H1 (cell line): Measurements from ENCODE around the gene PRRT2. TPM values are rescaled to one million over a fixed set of nuclear protein-coding genes. Genes with fewer than 3 reads are reported as not detected.

Experiments used
- CTCF ChIA-PET: fragments of 300-600 bp; sonication (Branson Sonifier 250); formaldehyde crosslinking; loops from one replicate; lab custom pipeline; 2021; ENCODE audit not compliant: partially characterized antibody; lab: Charles Lee
- POLR2A ChIA-PET: fragments of 300-600 bp; sonication (Branson Sonifier 250); formaldehyde crosslinking; loops from one replicate; lab custom pipeline; 2021; ENCODE audit warnings: inconsistent platforms; ENCODE audit not compliant: partially characterized antibody; lab: Charles Lee
- DNase-seq, 2 experiments: peaks; one replicate each; pipeline versions ENCODE4 v3.0.0 to v3.0.0-alpha.2; 2010 to 2022; ENCODE audit warnings: low spot score in 2 of 2, low read depth in 1 of 2, mixed read lengths in 1 of 2
- FAIRE-seq: peaks from 2 replicates; lab custom pipeline; 2011; peaks lifted over from hg19 to GRCh38; lab: Jason Lieb, UNC
- H2AFZ ChIP-seq: 2 replicates; pipeline ENCODE4 v1.8.1; 2012; ENCODE audit warnings: low read length, inconsistent platforms
- H2AK5ac ChIP-seq: 2 replicates; pipeline ENCODE4 v1.6.1; 2013; ENCODE audit warnings: low read depth, low read length
- H2BK120ac ChIP-seq: replicated peaks from 2 replicates; pipeline ENCODE3; 2013; ENCODE audit warnings: low read depth, low read length, inconsistent platforms
- H2BK12ac ChIP-seq: 2 replicates; pipeline ENCODE4 v1.6.1; 2013; ENCODE audit warnings: low read depth, low read length
- H2BK15ac ChIP-seq: 2 replicates; pipeline ENCODE4 v1.6.1; 2013; ENCODE audit warnings: low read length
- H2BK20ac ChIP-seq: 2 replicates; pipeline ENCODE4 v1.6.1; 2013; ENCODE audit warnings: low read length
- H2BK5ac ChIP-seq: 2 replicates; pipeline ENCODE4 v1.6.1; 2013; ENCODE audit warnings: low read depth, low read length
- H3K14ac ChIP-seq: 2 replicates; pipeline ENCODE4 v1.6.1; 2013; ENCODE audit warnings: inconsistent platforms; ENCODE audit not compliant: insufficient read length
- H3K18ac ChIP-seq: 2 replicates; pipeline ENCODE4 v1.6.1; 2013; ENCODE audit warnings: low read length; ENCODE audit errors: extremely low read depth
- H3K23ac ChIP-seq: 2 replicates; pipeline ENCODE4 v1.6.1; 2013; ENCODE audit warnings: inconsistent platforms; ENCODE audit not compliant: insufficient read length
- H3K23me2 ChIP-seq: 2 replicates; pipeline ENCODE4 v1.6.1; 2013; ENCODE audit warnings: low read depth, low read length
- H3K27ac ChIP-seq: 2 replicates; pipeline ENCODE4 v1.6.1; 2011; ENCODE audit warnings: low read depth, low read length, inconsistent platforms
- H3K27me3 ChIP-seq, 4 experiments: replicated peaks in 1 of 4; 1 replicate in 1 of 4; 2 replicates in 3 of 4; pipeline versions ENCODE4 v1.6.1 to v1.8.1; 2011 to 2013; ENCODE audit warnings: low read length in 3 of 4, mild to moderate bottlenecking in 3 of 4, inconsistent platforms in 2 of 4, mixed read lengths in 2 of 4, moderate library complexity in 1 of 4; ENCODE audit not compliant: control insufficient read depth in 3 of 4, insufficient read depth in 3 of 4; ENCODE audit errors: extremely low read depth in 1 of 4
- H3K36me3 ChIP-seq, 4 experiments: 2 replicates each; pipeline versions ENCODE4 v1.6.1 to v1.8.1; 2011 to 2013; ENCODE audit warnings: mild to moderate bottlenecking in 4 of 4, low read length in 3 of 4, moderate library complexity in 2 of 4, control low read depth in 1 of 4, inconsistent platforms in 1 of 4; ENCODE audit not compliant: insufficient read depth in 4 of 4, control insufficient read depth in 2 of 4
- H3K4ac ChIP-seq: replicated peaks from 2 replicates; pipeline ENCODE3; 2013; ENCODE audit warnings: low read length, low read depth, mixed read lengths, inconsistent platforms; ENCODE audit not compliant: insufficient read length
- H3K4me1 ChIP-seq, 4 experiments: replicated peaks in 1 of 4; 1 replicate in 1 of 4; 2 replicates in 3 of 4; pipeline versions ENCODE4 v1.6.1 to v1.8.1; 2011 to 2013; ENCODE audit warnings: low read length in 3 of 4, inconsistent platforms in 2 of 4, mixed read lengths in 1 of 4; ENCODE audit not compliant: insufficient read depth in 4 of 4, control insufficient read depth in 3 of 4
- H3K4me2 ChIP-seq, 2 experiments: 2 replicates each; pipeline versions ENCODE4 v1.6.1 to v1.8.1; 2011 to 2013; ENCODE audit warnings: low read depth in 2 of 2, low read length in 2 of 2, control low read depth in 1 of 2, inconsistent platforms in 1 of 2, mild to moderate bottlenecking in 1 of 2; ENCODE audit not compliant: insufficient read depth in 1 of 2
- H3K4me3 ChIP-seq, 4 experiments: fragments of 200-600, 300-600 bp in 1 of 4; sonication (generic), shearing (Covaris generic), sonication (Bioruptor Twin) in 1 of 4; 2 replicates each; pipeline versions ENCODE4 v1.5.1 to v1.8.1; 2011 to 2016; ENCODE audit warnings: low read length in 4 of 4, low read depth in 3 of 4, control low read depth in 2 of 4, inconsistent platforms in 2 of 4, mild to moderate bottlenecking in 2 of 4, mixed read lengths in 1 of 4, moderate library complexity in 1 of 4; ENCODE audit not compliant: insufficient read depth in 2 of 4; ENCODE audit errors: extremely low read depth in 1 of 4
- H3K56ac ChIP-seq: replicated peaks from 2 replicates; pipeline ENCODE3; 2013; ENCODE audit warnings: low read depth, mild to moderate bottlenecking, mixed read lengths, low read length, inconsistent platforms; ENCODE audit not compliant: insufficient read length
- H3K79me1 ChIP-seq: 2 replicates; pipeline ENCODE4 v1.6.1; 2013; ENCODE audit warnings: low read depth, low read length, control low read depth
- H3K79me2 ChIP-seq, 2 experiments: 2 replicates each; pipeline versions ENCODE4 v1.6.1 to v1.8.1; 2012 to 2013; ENCODE audit warnings: low read length in 2 of 2, mild to moderate bottlenecking in 2 of 2, inconsistent platforms in 1 of 2; ENCODE audit not compliant: insufficient read depth in 2 of 2, control insufficient read depth in 1 of 2
- H3K9ac ChIP-seq, 4 experiments: replicated peaks in 1 of 4; 1 replicate in 1 of 4; 2 replicates in 3 of 4; pipeline versions ENCODE4 v1.6.1 to v1.8.1; 2011 to 2013; ENCODE audit warnings: low read depth in 3 of 4, low read length in 3 of 4, control low read depth in 2 of 4, mild to moderate bottlenecking in 2 of 4, moderate library complexity in 2 of 4, inconsistent platforms in 1 of 4; ENCODE audit errors: extremely low read depth in 1 of 4
- H3K9me3 ChIP-seq, 2 experiments: 2 replicates each; pipeline versions ENCODE4 v1.6.1 to v1.8.1; 2012 to 2013; ENCODE audit warnings: mild to moderate bottlenecking in 2 of 2, moderate library complexity in 2 of 2, control low read depth in 1 of 2, inconsistent platforms in 1 of 2, low read depth in 1 of 2, low read length in 1 of 2, mixed read lengths in 1 of 2; ENCODE audit not compliant: insufficient read depth in 2 of 2
- H4K20me1 ChIP-seq, 2 experiments: replicated peaks in 1 of 2; 2 replicates each; pipeline versions ENCODE3 to v1.8.1; 2011 to 2013; ENCODE audit warnings: inconsistent platforms in 2 of 2, low read length in 2 of 2, mild to moderate bottlenecking in 1 of 2; ENCODE audit not compliant: insufficient read depth in 2 of 2, control insufficient read depth in 1 of 2
- H4K5ac ChIP-seq: 2 replicates; pipeline ENCODE4 v1.6.1; 2013; ENCODE audit warnings: low read length, low read depth, mixed read lengths, inconsistent platforms; ENCODE audit not compliant: insufficient read length
- H4K8ac ChIP-seq: 2 replicates; pipeline ENCODE4 v1.8.0; 2013; ENCODE audit warnings: mild to moderate bottlenecking, moderate library complexity, low read length, inconsistent platforms; ENCODE audit not compliant: insufficient read depth; ENCODE audit errors: extremely low read depth
- H4K91ac ChIP-seq: replicated peaks from 2 replicates; pipeline ENCODE3; 2013; ENCODE audit warnings: low read length, mixed read lengths, inconsistent platforms; ENCODE audit not compliant: insufficient read length
- POLR2A ChIP-seq, 2 experiments: IDR thresholded peaks; 1 replicate in 1 of 2; 2 replicates in 1 of 2; pipeline ENCODE4 v1.6.1; 2011; ENCODE audit warnings: low read depth in 2 of 2, low read length in 2 of 2, mild to moderate bottlenecking in 2 of 2; ENCODE audit errors: control extremely low read depth in 1 of 2
- TCF12 ChIP-seq: IDR thresholded peaks from 2 replicates; pipeline ENCODE4 v1.6.1; 2011; ENCODE audit warnings: low read depth, mild to moderate bottlenecking, low read length
- WGBS, 2 experiments: shearing (Covaris generic) in 1 of 2; methylation state at CpG; one replicate each; pipeline versions ENCODE4 v1.1.6 to v1.1.7; 2013 to 2015; ENCODE audit warnings: low lambda C conversion rate in 2 of 2, mixed read lengths in 2 of 2, inconsistent platforms in 1 of 2, low coverage in 1 of 2, missing lambda C conversion rate in 1 of 2; ENCODE audit not compliant: insufficient replicate concordance in 2 of 2, insufficient coverage in 1 of 2, insufficient read length in 1 of 2; ENCODE audit errors: extremely low coverage in 1 of 2, missing lambda C conversion rate in 1 of 2; 5-methylcytosine and 5-hydroxymethylcytosine counted together
- polyA plus RNA-seq, 7 experiments: library from polyadenylated mRNA; depleted of rRNA in 3 of 7; stranded (reverse) in 5 of 7; unstranded in 2 of 7; fragments of >200 nt in 5 of 7; fragments of 200-250 nt in 2 of 7; gene quantifications; 1 replicate in 5 of 7; 2 replicates in 1 of 7; 4 replicates in 1 of 7; pipeline versions ENCODE4 v1.2.1 to v1.2.3, GENCODE V29; 2011 to 2013; ENCODE audit warnings: missing spikeins in 2 of 7, mixed read lengths in 2 of 7
- total RNA-seq: library from RNA; stranded (reverse); fragmentation: NEBNext Ultra II Directional; extraction: Animal tissue kit (Norgen Biotek cat#: 25700); gene quantifications from 2 replicates; pipeline ENCODE4 v1.2.1, GENCODE V29; 2021

Gene PRRT2
- total and polyA plus RNA-seq, 2 of the 8 experiments (the other 6 are each of a cell fraction or from before 2014, with no cell fraction given) = 12.8 to 32.6 TPM

GRCh38 chr16:29821643-29822115 is 9.7 kb downstream of the PRRT2 start:
- no peak overlapping the region for H3K23ac ChIP-seq
- H3K23me2 ChIP-seq = peaks cover 4% of the 10 kb centered on the region
- H3K14ac ChIP-seq = no peak overlapping the region
- no peaks in the 10 kb centered on the region for H3K9me3 ChIP-seq
- H2AFZ ChIP-seq = no peak overlapping the region
- H2AK5ac ChIP-seq = no peak overlapping the region
- H2BK15ac ChIP-seq = no peak overlapping the region
- H3K79me2 ChIP-seq = peaks cover 0 to 18% of the 10 kb centered on the region in 2 experiments; a peak in 1 of 4 replicates
- H3K27me3 ChIP-seq = no peaks in the 10 kb centered on the region
- no peak overlapping the region for H4K8ac ChIP-seq
- no peak overlapping the region for H4K91ac ChIP-seq
- CTCF ChIA-PET = interaction anchor here (1.0 to 17.5 kb wide), 4 partner anchors 31 to 234 kb away, joined by 3 to 212 read pairs (median 3); no protein-coding TSS in a partner anchor
- no peak overlapping the region for H3K4ac ChIP-seq
- H2BK20ac ChIP-seq = no peak overlapping the region
- no peak overlapping the region for H3K56ac ChIP-seq
- no peak overlapping the region for H2BK120ac ChIP-seq
- H3K36me3 ChIP-seq = peaks cover 12 to 23% (median 18%) of the 10 kb centered on the region in 4 experiments
- peaks cover 2 to 4% of the 10 kb centered on the region in 2 experiments for H4K20me1 ChIP-seq
- H3K9ac ChIP-seq = no peak overlapping the region; a peak in 1 of 7 replicates
- H3K4me3 ChIP-seq = no peak overlapping the region
- H3K18ac ChIP-seq = no peak overlapping the region
- FAIRE-seq = no peak
- DNase-seq = no peak
- POLR2A ChIA-PET = interaction anchor here (1.0 to 16.6 kb wide), 9 partner anchors 11 to 211 kb away, joined by 3 to 167 read pairs (median 5); no protein-coding TSS in a partner anchor
- no peak overlapping the region for H3K27ac ChIP-seq
- no peak overlapping the region for H2BK12ac ChIP-seq
- H3K4me1 ChIP-seq = peaks cover 0 to 9% (median 5%) of the 10 kb centered on the region in 4 experiments; a peak in 5 of 7 replicates
- no peak overlapping the region for H3K4me2 ChIP-seq
- peak in 1 of 2 experiments; percentile 14; a peak in 1 of 3 replicates for TF ChIP-seq POLR2A (IDR thresholded peaks at IDR 0.05; ENCODE audit: control extremely low read depth in 1 of 2, low read depth in 2 of 2, low read length in 2 of 2)
- TF ChIP-seq TCF12 = no peak
- TF ChIP-seq, all 59 proteins: peak for 1
- 85% methylated on average over 7 of the region's 7 CpGs; no CpG with 5 or more reads in 1 of the 2 experiments for WGBS, 2 experiments
- H3K79me1 ChIP-seq = peaks cover 5% of the 10 kb centered on the region; the same call in 1 of the 2 replicates
- no peak overlapping the region for H4K5ac ChIP-seq
- no peak overlapping the region for H2BK5ac ChIP-seq
